Activated T-cell treated with anti-CD3 and anti-CD28 coated beads, Interleukin-2, amount 50 U/mL, for 24 hours (primary cell): Measurements from ENCODE around the gene MAP3K7CL.

Experiments
- DNase-seq: peaks from one replicate; pipeline ENCODE4 v3.0.0-alpha.2; 2020
- H3K27ac Mint-ChIP-seq: 2 replicates; pipeline ENCODE4 v1.8.0; 2020; ENCODE audit warnings: mild to moderate bottlenecking, mixed read lengths
- H3K27me3 Mint-ChIP-seq: 2 replicates; pipeline ENCODE4 v1.8.0; 2020; ENCODE audit warnings: mixed read lengths
- H3K36me3 Mint-ChIP-seq: 2 replicates; pipeline ENCODE4 v1.8.0; 2020; ENCODE audit warnings: low read depth, mixed read lengths
- H3K4me1 Mint-ChIP-seq: 2 replicates; pipeline ENCODE4 v1.8.0; 2020; ENCODE audit warnings: low read depth, mixed read lengths
- H3K4me3 Mint-ChIP-seq: 2 replicates; pipeline ENCODE4 v1.8.0; 2020; ENCODE audit warnings: mild to moderate bottlenecking, moderate library complexity, mixed read lengths
- H3K9me3 Mint-ChIP-seq: 2 replicates; pipeline ENCODE4 v1.8.0; 2020; ENCODE audit warnings: mixed read lengths

The MAP3K7CL gene

GRCh38 chr21:29208682-29209059, 78.2 kb downstream of the MAP3K7CL start:
- H3K27me3 Mint-ChIP-seq: peaks cover 8% of the 10 kb centered on the region
- no peak overlapping the region for H3K4me3 Mint-ChIP-seq
- H3K4me1 Mint-ChIP-seq: peaks cover 25% of the 10 kb centered on the region
- no peaks in the 10 kb centered on the region for H3K36me3 Mint-ChIP-seq
- H3K27ac Mint-ChIP-seq: peak overlapping the region; percentile 51
- H3K9me3 Mint-ChIP-seq: peaks cover 4% of the 10 kb centered on the region
- DNase-seq: no peak

DNA sequence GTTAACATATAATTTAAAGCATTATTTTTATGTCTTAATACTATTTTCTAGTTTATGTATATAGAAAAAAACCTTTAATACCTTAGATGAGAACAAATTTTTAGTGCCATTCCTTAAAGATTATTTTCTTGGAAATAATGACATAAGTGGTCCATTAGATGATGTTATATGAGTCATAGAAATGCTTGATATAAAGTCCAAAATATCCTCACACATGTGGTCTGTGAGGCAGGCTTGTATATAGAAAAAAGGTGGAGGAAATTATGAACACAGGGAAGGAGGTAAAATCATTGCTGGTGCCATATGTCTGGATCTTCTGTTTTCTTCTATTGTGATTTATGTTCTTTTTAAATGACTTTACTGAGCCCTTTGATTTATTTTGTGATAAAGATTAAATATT, 79.3 kb downstream of the MAP3K7CL start:
- H3K27ac Mint-ChIP-seq: no peak overlapping the region
- H3K9me3 Mint-ChIP-seq: peaks cover 4% of the 10 kb centered on the region
- H3K4me3 Mint-ChIP-seq: no peak overlapping the region
- peaks cover 8% of the 10 kb centered on the region for H3K27me3 Mint-ChIP-seq
- peaks cover 25% of the 10 kb centered on the region for H3K4me1 Mint-ChIP-seq
- H3K36me3 Mint-ChIP-seq: no peaks in the 10 kb centered on the region
- no peak for DNase-seq

GRCh38 chr21:29211205-29211604, 80.8 kb downstream of the MAP3K7CL start:
- no peak for DNase-seq
- Mint-ChIP-seq H3K36me3 (no peaks in the 10 kb centered on the region), H3K4me3 (no peak overlapping the region), H3K4me1 (peaks cover 23% of the 10 kb centered on the region), H3K9me3 (peaks cover 4% of the 10 kb centered on the region), H3K27me3 (peaks cover 8% of the 10 kb centered on the region), H3K27ac (no peak overlapping the region)

DNA sequence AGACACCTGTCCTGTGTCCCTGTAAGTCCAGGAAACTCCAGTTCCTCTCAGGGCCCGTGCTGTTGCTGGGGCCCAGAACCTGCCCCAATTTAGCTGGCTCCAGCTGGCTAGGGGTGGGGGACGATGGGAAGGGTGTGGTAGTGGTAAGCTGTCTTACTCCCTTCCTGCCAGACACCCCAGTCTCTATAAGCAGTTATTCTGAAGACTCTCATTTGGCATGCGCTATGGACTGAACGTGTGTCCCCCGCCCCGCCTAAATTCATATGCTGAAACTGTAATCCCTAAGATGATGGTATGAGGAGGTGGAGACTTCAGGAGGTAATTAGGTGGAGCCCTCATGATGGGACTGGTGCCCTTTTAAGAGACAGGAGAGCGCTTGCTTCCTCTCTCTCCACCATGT, 82.0 kb downstream of the MAP3K7CL start:
- H3K9me3 Mint-ChIP-seq: peaks cover 4% of the 10 kb centered on the region
- DNase-seq: no peak
- peaks cover 8% of the 10 kb centered on the region for H3K27me3 Mint-ChIP-seq
- no peaks in the 10 kb centered on the region for H3K36me3 Mint-ChIP-seq
- peaks cover 22% of the 10 kb centered on the region for H3K4me1 Mint-ChIP-seq
- no peak overlapping the region for H3K27ac Mint-ChIP-seq
- H3K4me3 Mint-ChIP-seq: no peak overlapping the region

- no peak overlapping the region for H3K27ac Mint-ChIP-seq
- peaks cover 13% of the 10 kb centered on the region for H3K4me1 Mint-ChIP-seq
- peaks cover 8% of the 10 kb centered on the region for H3K27me3 Mint-ChIP-seq
- H3K4me3 Mint-ChIP-seq: no peak overlapping the region
- no peaks in the 10 kb centered on the region for H3K36me3 Mint-ChIP-seq
- DNase-seq: no peak
- peaks cover 4% of the 10 kb centered on the region for H3K9me3 Mint-ChIP-seq
Measured at GRCh38 chr21:29213513-29214385, 83.3 kb downstream of the MAP3K7CL start.

- H3K4me1 Mint-ChIP-seq: peaks cover 6% of the 10 kb centered on the region
- H3K27ac Mint-ChIP-seq: no peak overlapping the region
- H3K4me3 Mint-ChIP-seq: no peak overlapping the region
Measured at GRCh38 chr21:29215709-29216108, 85.3 kb downstream of the MAP3K7CL start.

DNA sequence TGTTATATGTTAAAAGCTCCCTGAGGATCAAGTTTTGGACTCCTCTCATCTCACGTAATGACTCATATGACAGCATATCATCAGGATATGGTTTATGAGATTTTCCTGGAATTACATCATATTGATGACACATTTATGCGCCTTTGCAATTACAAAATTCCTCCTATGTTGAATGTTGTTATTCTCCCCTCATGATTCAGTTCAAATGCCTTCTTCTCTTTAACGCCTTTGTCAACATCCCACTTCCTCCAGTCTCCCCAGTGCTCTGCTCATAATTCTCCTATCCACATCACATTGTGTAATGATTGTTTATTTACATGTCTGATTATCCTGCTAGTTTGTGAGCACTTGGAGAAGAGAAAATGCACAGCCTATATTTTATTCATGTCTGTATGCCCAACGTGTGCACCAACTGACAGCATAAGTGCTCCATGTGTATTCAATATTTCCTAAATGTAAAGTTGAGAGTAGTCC, 87.4 kb downstream of the MAP3K7CL start:
- Mint-ChIP-seq H3K4me1 (peaks cover 6% of the 10 kb centered on the region), H3K27ac (no peak overlapping the region), H3K4me3 (no peak overlapping the region), H3K36me3 (no peaks in the 10 kb centered on the region), H3K27me3 (no peaks in the 10 kb centered on the region), H3K9me3 (no peaks in the 10 kb centered on the region)
- no peak for DNase-seq

More at GRCh38 chr21:29215709-29216108, 85.3 kb downstream of the MAP3K7CL start:
- no peaks in the 10 kb centered on the region for H3K36me3 Mint-ChIP-seq
- H3K9me3 Mint-ChIP-seq: peaks cover 3% of the 10 kb centered on the region
- no peak for DNase-seq
- H3K27me3 Mint-ChIP-seq: peaks cover 3% of the 10 kb centered on the region

- Mint-ChIP-seq H3K27ac (no peak overlapping the region), H3K27me3 (no peaks in the 10 kb centered on the region), H3K9me3 (no peaks in the 10 kb centered on the region), H3K36me3 (no peaks in the 10 kb centered on the region), H3K4me3 (no peak overlapping the region), H3K4me1 (peaks cover 6% of the 10 kb centered on the region)
- no peak for DNase-seq
Measured at GRCh38 chr21:29218749-29219148, 88.3 kb downstream of the MAP3K7CL start.

DNA sequence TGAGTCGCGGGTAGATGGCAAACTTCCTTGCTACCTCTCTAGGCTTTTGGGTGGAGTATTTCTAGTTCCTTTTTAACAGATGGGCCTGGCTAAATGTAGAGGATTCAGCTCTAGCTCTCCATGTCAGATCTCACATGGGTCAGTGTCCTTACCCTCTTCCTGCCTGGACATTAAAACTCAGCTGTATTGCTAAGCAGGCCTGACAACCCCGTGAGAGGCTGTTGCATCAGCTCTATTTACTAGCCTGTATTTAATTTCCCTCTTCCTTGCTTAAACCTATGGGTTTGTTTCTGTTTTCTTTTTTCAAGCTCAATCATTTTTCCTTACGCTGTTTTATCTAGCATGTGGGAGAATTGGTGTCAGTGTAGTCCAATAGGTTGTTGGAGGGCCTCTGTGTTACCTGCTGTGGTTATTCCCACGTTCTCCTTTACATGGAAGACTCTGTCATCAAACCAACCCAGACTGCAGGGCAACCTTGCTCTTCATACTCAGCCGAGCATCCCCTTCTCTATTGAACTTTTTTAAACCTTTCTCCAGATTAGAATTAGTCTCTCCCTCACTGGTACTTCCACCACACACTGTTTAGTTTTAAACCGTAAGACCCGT, 88.8 kb downstream of the MAP3K7CL start:
- no peaks in the 10 kb centered on the region for H3K36me3 Mint-ChIP-seq
- H3K27me3 Mint-ChIP-seq: no peaks in the 10 kb centered on the region
- H3K27ac Mint-ChIP-seq: no peak overlapping the region
- H3K4me3 Mint-ChIP-seq: no peak overlapping the region
- no peaks in the 10 kb centered on the region for H3K9me3 Mint-ChIP-seq
- no peak for DNase-seq
- peaks cover 8% of the 10 kb centered on the region for H3K4me1 Mint-ChIP-seq

GRCh38 chr21:29221253-29221744, 90.9 kb downstream of the MAP3K7CL start:
- DNase-seq: no peak
- Mint-ChIP-seq H3K27ac (no peak overlapping the region), H3K4me3 (no peak overlapping the region), H3K36me3 (no peaks in the 10 kb centered on the region), H3K4me1 (peaks cover 8% of the 10 kb centered on the region), H3K9me3 (no peaks in the 10 kb centered on the region), H3K27me3 (peaks cover 4% of the 10 kb centered on the region)

DNA sequence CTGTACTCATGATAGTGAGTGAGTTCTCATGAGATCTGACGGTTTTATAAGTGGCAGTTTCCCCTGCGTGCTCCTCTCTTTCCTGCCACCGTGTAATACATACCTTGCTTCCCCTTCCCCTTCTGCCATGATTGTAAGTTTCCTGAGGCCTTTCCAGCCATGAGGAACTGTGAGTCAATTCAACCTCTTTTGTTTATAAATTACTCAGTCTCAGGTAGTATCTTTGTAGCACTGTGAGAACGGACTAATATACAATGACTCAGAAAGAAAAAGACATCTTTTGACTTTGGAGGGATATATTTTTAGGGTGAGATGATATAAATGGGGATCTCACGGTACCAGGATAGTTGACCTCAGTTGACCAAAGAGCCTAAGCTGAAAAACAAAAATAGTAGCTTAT, 93.6 kb downstream of the MAP3K7CL start:
- Mint-ChIP-seq H3K9me3 (no peaks in the 10 kb centered on the region), H3K4me3 (no peak overlapping the region), H3K36me3 (no peaks in the 10 kb centered on the region), H3K27me3 (peaks cover 13% of the 10 kb centered on the region), H3K27ac (no peak overlapping the region), H3K4me1 (peaks cover 10% of the 10 kb centered on the region)
- no peak for DNase-seq
